ENCODE results near the gene PSME3.

The PSME3 gene

GRCh38 chr17:42832934-42833766 is at the start of gene PSME3:
PSME3 (plus strand) TSS chr17:42833397; CDS start chr17:42833632, 235 bp downstream.
- peak; percentile 80 to 84 for DNase-seq (ENCODE audit: low read depth in 2 of 2)

- no peak for DNase-seq (ENCODE audit: low read depth in 2 of 2)
Observed at GRCh38 chr17:42783791-42784138, 49.4 kb upstream of the PSME3 start.

DNA sequence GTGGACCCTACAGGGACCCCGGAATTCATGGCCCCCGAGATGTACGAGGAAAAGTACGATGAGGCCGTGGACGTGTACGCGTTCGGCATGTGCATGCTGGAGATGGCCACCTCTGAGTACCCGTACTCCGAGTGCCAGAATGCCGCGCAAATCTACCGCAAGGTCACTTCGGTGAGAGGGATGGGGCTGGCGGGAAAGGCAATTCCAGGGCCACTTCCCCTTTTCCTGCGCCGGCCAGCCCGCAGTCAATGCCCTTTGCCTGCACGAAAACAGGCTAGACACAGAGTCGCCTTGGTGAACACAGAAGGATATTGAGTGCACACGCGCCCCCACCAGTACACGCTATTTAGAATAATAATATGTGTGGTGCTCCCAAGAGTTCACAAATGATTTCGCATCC is 48.8 kb upstream of the PSME3 start:
- no peak for DNase-seq (ENCODE audit: low read depth in 2 of 2)

DNA sequence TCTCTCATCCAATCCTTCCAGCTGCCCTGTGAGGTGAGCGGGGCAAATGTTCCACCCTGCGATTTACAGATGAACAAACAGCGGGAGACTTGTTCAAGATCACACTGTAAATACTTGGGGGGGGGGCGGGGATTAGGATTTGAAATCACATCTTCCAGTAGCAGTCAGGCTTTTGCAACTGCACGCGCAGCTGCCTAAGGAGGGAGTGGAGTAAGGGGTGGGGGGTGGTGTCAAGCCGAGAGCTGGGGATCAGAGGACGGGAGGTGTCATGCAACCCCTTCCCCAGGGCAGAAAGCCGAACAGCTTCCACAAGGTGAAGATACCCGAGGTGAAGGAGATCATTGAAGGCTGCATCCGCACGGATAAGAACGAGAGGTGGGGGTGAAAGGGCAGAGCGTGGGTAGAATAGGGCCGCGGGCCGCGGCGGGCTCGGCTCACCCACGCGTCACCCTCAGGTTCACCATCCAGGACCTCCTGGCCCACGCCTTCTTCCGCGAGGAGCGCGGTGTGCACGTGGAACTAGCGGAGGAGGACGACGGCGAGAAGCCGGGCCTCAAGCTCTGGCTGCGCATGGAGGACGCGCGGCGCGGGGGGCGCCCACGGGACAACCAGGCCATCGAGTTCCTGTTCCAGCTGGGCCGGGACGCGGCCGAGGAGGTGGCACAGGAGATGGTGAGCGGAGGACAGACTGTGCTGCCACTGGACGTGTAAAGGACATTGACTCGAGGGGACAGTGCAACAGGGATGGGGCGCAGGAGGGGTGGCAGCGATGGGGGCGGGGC is 48.2 kb upstream of the PSME3 start:
- DNase-seq (ENCODE audit: low read depth in 2 of 2), result no peak

- DNase-seq (ENCODE audit: low read depth in 2 of 2), result no peak
Observed at GRCh38 chr17:42787266-42787665, 45.9 kb upstream of the PSME3 start.

GRCh38 chr17:42791948-42792347 is 41.2 kb upstream of the PSME3 start:
- no peak for DNase-seq (ENCODE audit: low read depth in 2 of 2)

DNA sequence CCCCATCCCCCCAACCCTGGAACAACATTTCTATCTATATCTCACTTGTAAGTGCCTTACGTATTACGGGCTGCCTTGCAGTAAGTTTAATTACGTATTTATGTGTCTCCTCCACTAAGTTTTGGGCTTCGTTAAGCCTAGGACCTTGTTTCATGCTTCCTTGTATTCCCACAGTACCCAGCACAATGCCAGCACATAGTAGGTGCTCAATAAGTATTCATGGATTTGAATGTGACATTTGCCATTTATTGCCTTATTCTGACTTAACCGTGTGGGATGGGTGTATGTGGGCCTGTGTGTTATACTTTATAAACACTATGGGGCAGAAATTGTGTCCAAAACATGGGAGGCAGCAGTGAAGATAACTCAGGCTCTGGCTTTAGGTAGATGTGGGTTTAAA is 40.7 kb upstream of the PSME3 start:
- no peak for DNase-seq (ENCODE audit: low read depth in 2 of 2)

DNA sequence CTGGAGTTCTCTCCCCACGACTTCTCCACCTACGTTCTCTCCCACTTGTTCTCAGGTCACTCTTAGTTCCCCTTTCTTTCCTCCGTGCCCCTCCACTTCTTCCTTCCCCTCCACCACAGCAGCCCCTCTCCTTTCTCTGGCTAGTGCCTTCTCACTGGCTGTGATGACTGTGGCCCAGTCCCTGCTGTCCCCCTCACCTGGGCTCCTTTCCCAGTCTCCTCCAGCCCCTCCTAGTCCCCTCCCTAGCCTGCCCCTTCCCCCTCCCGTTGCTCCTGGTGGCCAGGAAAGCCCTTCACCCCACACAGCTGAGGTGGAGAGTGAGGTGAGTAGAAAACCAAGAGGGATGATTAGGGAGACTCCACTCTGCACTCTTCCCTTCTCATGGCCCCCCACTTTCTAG is 38.1 kb upstream of the PSME3 start:
- no peak for DNase-seq (ENCODE audit: low read depth in 2 of 2)

- DNase-seq (ENCODE audit: low read depth in 2 of 2), result no peak
Observed at GRCh38 chr17:42795465-42795864, 37.7 kb upstream of the PSME3 start.

DNA sequence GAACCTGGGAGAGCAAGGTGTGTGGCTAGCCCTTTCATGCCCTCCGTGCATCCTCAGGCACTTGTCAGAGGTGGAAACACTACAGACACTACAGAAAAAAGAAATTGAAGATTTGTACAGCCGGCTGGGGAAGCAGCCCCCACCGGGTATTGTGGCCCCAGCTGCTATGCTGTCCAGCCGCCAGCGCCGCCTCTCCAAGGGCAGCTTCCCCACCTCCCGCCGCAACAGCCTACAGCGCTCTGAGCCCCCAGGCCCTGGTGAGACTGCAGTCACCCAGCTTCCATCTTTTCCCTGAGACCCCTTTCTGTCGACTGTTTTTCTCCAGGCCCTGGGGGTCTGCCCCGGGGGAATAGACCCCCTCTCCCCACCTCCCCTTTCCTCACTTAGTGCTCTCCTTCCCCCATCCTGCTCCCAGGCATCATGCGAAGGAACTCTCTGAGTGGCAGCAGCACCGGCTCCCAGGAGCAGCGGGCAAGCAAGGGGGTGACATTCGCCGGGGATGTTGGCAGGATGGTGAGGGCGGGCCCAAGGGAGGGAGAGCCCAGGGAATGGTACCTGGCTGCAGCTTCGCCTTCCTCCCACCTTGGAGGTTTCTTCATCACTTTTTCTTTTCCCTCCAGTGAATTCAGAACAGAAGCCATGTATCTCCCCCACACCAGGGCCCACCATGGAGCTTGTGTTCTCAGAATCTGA is 37.0 kb upstream of the PSME3 start:
- DNase-seq (ENCODE audit: low read depth in 2 of 2), result no peak

DNA sequence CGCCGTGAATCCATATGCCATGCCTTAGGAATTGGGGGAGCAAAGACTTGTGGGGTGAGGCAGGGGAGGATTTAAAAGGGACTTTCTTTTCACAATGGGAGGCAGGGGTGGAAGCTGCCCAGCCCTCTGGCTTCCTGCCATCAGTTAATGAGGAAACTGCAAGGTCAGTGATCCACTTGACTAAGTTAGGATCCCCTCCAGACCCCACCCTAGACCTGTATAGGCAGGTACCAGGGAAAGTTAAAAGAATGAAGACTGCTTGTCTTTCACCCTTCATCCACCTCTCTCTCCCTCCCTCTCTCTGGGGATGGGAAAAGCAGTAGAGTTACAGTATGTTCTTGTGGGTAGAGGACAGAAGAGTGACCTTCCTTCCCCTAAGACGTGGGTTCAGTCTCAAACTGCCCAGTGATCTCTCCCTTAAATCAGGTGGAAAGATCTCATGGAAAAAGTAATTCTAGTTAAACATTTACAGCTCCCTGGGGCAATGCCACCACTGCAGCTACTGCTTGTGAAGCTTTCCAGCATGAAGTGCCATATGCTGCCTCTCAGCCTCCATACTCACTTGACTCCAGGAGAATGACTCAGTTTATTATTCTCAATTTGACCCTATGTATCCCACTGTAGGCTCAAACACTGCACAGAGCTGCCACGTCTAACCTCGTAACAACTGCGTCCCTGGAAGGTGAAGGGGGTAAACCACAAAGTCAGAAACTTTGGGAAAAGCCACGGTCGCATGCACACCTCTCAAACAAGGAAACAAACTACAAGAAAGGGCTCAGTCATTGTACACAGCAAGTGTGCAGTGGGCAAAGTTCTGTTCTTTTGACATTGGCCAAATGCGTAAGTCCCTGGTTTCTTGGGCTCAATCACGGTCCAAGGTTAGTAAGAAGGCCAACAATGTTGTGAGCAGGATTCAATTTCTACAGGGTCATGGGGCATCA is 35.9 kb upstream of the PSME3 start:
- DNase-seq (ENCODE audit: low read depth in 2 of 2), result no peak

- no peak for DNase-seq (ENCODE audit: low read depth in 2 of 2)
Observed at GRCh38 chr17:42798011-42798382, 35.2 kb upstream of the PSME3 start.

- peak; percentile 49 to 75 for DNase-seq (ENCODE audit: low read depth in 2 of 2)
Observed at GRCh38 chr17:42798383-42799380, 34.5 kb upstream of the PSME3 start, which contains the start of the genes CNTD1 and COA3. CNTD1 (plus strand) TSS chr17:42798861; CDS start chr17:42799068, 207 bp downstream. COA3 (minus strand) TSS chr17:42798704; CDS start chr17:42798681, 23 bp downstream.

DNA sequence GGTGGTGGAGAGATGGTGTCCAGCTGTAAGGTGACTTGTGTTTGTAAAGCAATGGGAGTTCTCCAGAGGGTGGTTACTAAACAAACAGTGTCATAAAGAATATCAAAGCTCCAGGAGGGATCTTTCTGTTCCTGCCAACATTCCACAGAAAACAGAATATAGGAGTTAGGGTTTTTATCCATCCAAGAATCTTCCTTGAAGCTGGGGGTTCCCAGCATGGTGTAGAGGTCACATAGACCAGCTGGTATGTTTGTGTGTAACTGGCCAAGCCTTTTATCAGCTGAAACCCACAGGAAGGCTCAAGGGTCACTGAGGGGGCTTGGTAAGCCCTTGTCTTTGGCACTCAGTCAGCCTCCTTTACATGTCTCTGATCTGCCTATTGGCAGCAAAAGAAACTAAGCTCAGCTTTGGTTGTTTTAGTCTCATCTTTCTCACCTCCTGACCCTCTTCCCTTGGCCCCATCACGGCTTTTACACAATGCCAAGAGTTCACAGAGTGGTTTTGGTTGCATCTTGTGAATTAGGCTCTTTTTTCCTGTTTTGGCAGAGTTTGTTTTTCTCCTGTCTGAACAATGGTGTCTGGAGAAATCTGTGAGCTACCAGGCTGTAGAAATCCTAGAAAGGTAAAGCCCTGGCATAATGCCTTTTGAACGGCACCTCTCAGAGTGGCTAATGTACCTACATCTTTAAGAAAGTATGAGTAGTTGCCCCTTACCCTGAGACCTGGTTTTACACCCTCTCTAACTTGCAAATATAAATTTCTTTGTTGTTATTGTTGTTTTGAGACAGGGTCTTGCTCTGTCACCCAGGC is 29.9 kb upstream of the PSME3 start:
- DNase-seq (ENCODE audit: low read depth in 2 of 2), result no peak

DNA sequence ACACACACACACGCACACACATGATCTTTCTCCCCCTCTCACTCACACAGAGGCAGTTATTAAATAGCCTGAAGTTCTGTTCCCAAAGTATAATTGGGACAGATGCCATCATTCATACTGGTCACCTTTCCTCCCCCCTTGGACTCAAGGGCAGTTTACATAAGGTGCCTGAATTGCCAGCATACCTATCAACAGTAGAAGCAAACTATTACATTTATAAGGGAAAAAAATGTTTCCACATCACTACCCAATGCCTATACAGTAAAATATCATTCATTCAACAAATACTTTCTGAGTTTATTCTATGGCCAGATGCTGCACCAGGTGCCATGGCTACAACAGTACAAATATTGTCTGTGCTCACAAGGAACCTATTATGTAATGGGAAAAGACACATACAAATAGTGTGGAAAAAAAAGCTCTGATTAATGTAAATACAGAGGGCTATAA is 28.3 kb upstream of the PSME3 start:
- DNase-seq (ENCODE audit: low read depth in 2 of 2), result no peak

- no peak for DNase-seq (ENCODE audit: low read depth in 2 of 2)
Observed at GRCh38 chr17:42806249-42806648, 26.9 kb upstream of the PSME3 start.

- no peak for DNase-seq (ENCODE audit: low read depth in 2 of 2)
Observed at GRCh38 chr17:42809250-42809649, 23.9 kb upstream of the PSME3 start.

DNA sequence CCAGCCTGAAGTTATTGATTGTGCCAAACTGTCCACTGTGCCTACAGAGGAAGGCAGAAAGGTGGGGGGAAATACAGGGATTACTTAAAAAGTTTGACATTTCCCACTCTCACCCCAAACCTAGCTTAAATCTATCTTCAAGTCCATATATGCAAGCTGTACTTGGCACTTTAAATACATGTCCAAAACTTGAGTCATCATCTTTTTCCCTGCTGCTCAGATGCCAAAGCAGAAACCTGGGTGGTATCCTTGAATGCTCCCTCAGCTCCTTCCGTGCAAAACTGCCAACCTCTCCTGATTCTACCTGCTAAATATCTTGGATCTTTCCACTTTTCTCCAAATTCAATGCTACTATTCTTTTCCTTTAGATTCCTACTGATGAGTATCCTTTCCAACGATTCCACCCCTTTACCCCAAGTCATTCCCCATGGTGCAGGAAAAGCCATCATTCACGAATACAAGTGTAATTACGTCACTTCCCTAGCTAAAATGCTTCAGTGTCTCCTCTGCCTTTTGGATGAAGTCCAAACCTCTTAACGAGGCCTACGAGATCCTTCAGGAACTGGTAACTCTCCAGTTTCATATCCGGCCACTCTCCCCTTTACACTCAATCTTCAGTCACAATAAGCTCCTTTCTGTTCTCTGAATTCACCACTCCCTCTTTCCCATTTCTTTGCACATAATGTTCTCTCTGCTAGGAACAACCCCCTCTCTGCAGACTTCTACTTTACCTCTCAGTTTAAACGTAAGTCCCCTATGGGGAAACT is 18.4 kb upstream of the PSME3 start:
- DNase-seq (ENCODE audit: low read depth in 2 of 2), result no peak
